HK-2 (cell line): ENCODE measurements around the gene KDM4C.
A peak's percentile ranks its signal among the peaks of the same experiment; 100 is the strongest.
"Not testable (repeated sequence)": the region's sequence is repeated elsewhere in the genome, so short reads cannot be mapped to it uniquely, and the experiment has no call there.

Experiments used
- DNase-seq: peaks from one replicate; pipeline ENCODE4 v3.0.0-alpha.2; 2018; ENCODE audit not compliant: unreplicated experiment

The KDM4C gene

GRCh38 chr9:6764011-6764410, 6.2 kb downstream of the KDM4C start:
- no peak for DNase-seq

- no peak for DNase-seq
Observed at GRCh38 chr9:6764523-6764922, 6.8 kb downstream of the KDM4C start.

GRCh38 chr9:6764950-6765349, 7.2 kb downstream of the KDM4C start:
- no peak for DNase-seq

GRCh38 chr9:6765396-6765795, 7.6 kb downstream of the KDM4C start:
- DNase-seq, result no peak

- no peak for DNase-seq
Observed at GRCh38 chr9:6766606-6767005, 8.8 kb downstream of the KDM4C start.

- not testable (repeated sequence) for DNase-seq
Observed at GRCh38 chr9:6768587-6768986, 10.8 kb downstream of the KDM4C start.

- no peak for DNase-seq
Observed at GRCh38 chr9:6771722-6772121, 13.9 kb downstream of the KDM4C start.

- DNase-seq, result no peak
Observed at GRCh38 chr9:6777213-6777902, 19.6 kb downstream of the KDM4C start.

GRCh38 chr9:6779417-6780241, 21.9 kb downstream of the KDM4C start:
- no peak for DNase-seq

- DNase-seq, result no peak
Observed at GRCh38 chr9:6780690-6781089, 22.9 kb downstream of the KDM4C start.

GRCh38 chr9:6781476-6781875, 23.7 kb downstream of the KDM4C start:
- no peak for DNase-seq

- DNase-seq, result no peak
Observed at GRCh38 chr9:6782345-6782744, 24.6 kb downstream of the KDM4C start.

- DNase-seq, result no peak
Observed at GRCh38 chr9:6782981-6783380, 25.2 kb downstream of the KDM4C start.

- DNase-seq, result no peak
Observed at GRCh38 chr9:6783753-6784152, 26.0 kb downstream of the KDM4C start.

GRCh38 chr9:6785682-6786081, 27.9 kb downstream of the KDM4C start:
- DNase-seq, result no peak

GRCh38 chr9:6787793-6788161, 30.0 kb downstream of the KDM4C start:
- DNase-seq, result no peak

GRCh38 chr9:6788162-6789016, 30.6 kb downstream of the KDM4C start:
- peak; percentile 7 for DNase-seq

- DNase-seq, result not testable (repeated sequence)
Observed at GRCh38 chr9:6789017-6789338, 31.2 kb downstream of the KDM4C start.

GRCh38 chr9:6790866-6791265, 33.1 kb downstream of the KDM4C start:
- no peak for DNase-seq

- no peak for DNase-seq
Observed at GRCh38 chr9:6793203-6793602, 35.4 kb downstream of the KDM4C start.

- DNase-seq, result no peak
Observed at GRCh38 chr9:6794936-6795335, 37.2 kb downstream of the KDM4C start.

- DNase-seq, result no peak
Observed at GRCh38 chr9:6802926-6803325, 45.2 kb downstream of the KDM4C start.

- no peak for DNase-seq
Observed at GRCh38 chr9:6805532-6805931, 47.8 kb downstream of the KDM4C start.
